Inflammatory macrophage (primary cell): ENCODE data around the gene AHNAK2.
"Not testable (repeated sequence)": the region's sequence is repeated elsewhere in the genome, so short reads cannot be mapped to it uniquely, and the experiment has no call there.

Experiments used
- DNase-seq, 2 donors: peaks; one replicate each; pipeline ENCODE4 v3.0.0-alpha.2; 2020 to 2022

Gene AHNAK2

DNA sequence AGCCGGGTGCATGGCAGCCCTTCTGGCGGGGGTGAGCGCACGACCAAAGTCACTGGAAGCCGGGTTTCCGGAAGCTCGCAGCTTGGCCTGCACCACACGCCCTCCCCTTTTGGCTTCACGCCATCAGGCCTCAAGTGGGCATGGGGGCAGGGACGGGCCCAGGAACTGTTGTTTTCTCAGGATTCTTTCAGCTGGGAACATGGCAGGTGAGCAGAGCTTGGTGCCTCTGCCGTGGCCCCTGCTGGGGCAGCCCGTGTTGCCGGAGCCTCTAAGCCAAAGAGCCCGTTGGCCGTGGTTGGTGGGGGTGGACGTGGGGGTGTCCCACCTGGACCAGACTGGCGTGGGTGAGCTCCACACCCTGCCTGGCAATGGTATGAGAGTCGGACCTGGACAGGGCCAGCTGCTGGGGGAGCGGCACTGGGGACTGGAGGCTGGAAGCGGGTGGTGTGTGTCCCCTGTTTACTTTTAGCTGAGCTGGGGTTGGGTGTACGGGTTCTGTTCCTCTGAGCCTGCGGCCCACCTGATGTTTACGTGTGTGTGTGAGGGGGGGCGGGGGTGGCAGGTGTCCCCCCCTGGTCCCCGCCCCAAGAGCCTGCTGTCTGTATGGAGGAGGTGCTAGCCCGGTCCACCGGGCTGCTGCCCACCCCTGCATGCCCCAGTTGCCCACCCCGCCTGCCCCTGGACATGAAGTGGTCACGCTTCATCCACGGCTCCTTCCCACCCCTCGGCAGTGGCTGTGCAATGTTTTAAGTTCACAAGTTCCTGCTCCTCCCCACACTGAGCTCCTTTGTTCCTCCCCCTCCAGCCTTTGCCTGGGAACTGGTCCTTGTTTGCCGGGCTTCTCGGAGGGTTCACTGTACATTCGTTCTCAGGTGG, 82.2 kb downstream of the AHNAK2 start:
- DNase-seq = no peak

DNA sequence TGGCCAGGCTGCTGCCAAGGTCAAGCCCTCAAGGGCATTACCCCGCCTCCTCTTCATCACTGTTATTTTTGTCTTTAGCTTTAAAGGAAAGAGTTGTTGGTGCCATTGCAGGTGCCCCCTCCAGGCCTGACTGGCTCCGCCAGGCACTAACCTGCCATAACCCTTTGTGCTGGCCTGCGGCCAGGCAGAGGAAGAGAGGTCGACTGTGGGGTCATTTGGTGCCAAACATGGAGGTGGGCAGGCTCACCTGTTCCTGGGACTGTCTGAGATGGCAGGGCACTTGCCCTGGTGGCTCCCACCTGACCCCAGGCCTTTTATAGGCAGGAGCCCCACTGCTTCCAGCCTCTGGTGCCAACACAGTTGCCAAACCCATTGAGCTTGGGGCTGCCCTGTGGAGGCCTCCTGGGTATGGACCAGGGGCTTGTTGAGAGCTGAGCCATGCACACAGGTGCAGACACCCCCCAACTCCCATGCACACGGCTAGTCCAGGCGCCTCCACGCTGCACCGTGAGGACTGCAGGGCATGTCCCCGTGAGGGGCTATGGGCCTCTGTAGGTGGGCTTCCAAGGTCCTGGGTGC, 82.9 kb downstream of the AHNAK2 start:
- no peak for DNase-seq

DNA sequence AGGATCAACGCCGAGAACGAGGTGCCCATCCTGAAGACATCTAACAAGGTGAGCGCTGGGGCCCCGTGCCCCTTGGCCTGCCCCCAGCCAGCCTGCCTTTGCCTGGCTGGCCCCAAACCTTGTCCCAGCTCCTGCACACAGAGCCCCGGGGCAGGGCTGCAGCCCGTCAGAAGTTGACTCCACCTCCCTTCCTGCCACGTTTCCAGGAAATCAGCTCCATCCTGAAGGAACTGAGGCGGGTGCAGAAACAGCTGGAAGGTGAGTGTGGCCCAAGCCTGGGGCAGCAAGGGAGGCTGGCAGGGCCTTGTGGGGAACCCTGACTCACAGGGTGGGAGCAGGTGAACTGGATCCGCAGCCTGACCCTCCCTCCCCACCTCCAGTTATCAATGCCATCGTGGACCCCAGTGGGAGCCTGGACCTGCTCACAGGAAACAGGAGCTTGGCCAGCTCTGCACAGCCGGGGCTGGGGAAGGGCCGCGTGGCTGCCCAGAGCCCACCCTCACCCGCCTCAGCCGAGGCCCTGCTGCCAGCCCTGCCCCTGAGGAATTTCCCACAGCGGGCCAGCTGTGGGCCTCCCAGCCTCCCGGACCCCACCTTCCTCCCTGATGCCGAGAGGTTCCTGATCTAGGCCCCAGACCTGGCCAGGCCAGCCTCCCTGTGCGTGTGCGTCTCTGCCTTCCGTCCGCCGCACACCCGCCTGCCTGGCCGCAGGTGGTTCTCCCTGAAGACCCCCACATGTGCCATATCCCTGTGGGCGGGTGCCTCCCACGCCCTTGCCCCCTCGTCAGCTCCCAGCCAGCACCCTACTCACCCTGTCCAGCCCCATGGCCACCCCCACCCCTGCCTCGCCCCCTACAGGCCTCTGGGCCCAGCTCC, 83.6 kb downstream of the AHNAK2 start:
- no peak for DNase-seq

DNA sequence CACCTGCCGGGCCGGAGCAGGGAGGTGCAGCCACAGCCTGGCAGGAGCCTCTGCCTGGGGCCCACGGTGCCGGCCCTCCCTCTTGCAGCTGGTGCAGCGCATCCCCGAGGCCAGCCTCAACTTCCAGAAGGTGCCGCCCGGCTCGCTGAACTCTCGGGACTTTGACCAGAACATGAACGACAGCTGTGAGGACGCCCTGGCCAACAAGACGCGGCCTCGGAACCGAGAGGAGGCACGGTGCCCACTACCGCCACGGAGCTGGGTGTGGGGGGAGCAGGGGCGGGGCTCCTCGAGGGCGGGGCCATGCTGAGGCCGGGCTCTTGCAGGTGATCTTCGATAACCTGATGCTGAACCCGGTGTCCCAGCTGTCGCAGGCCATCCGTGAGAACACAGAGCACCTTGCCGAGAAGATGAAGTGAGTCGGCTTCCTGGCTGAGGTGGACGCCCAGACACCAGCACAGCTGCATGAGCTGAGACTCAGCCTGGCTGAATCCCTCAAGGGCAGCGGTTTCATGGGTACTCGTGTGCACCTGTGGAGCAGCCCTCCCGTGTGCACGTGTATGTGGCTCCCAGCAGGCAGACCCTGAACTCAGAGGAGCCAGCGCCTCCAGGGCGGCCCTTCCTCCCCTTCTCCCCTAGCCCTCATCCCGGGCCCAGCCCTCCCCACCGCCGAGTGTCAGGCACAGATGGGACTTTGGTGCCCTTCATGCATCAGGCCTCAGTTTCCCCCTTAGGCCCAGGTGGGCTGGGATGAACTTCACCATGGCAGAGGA, 84.6 kb downstream of the AHNAK2 start:
- DNase-seq = no peak

GRCh38 chr14:104892531-104893434, 85.4 kb downstream of the AHNAK2 start:
- no peak for DNase-seq

- DNase-seq = no peak
Observed at GRCh38 chr14:104891664-104892530, 86.3 kb downstream of the AHNAK2 start.

GRCh38 chr14:104891121-104891551, 87.0 kb downstream of the AHNAK2 start:
- no peak for DNase-seq

- not testable (repeated sequence) for DNase-seq
Observed at GRCh38 chr14:104890292-104890691, 87.9 kb downstream of the AHNAK2 start.

DNA sequence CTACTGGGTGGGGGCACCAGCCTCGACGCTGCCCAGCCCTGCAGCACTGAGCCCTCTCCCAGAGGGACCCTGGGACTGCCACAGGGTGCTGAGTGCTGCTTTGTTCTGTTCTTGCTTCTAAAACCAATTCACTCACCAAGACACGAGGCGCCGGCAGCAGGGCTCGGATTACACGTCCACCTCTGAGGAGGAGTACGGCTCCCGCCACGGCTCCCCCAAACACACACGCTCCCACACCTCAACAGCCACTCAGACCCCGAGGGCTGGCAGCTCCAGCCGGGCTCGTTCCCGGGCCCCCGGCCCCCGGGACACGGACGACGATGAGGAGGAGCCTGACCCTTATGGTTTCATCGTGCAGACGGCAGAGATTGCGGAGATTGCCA, 88.8 kb downstream of the AHNAK2 start:
- DNase-seq = no peak

- DNase-seq = no peak
Observed at GRCh38 chr14:104888489-104889374, 89.4 kb downstream of the AHNAK2 start.

GRCh38 chr14:104887623-104888488, 90.3 kb downstream of the AHNAK2 start:
- DNase-seq = no peak
